GM10266 (cell line): ENCODE measurements around the gene ZBED4.

Experiments
- DNase-seq: peaks from one replicate; pipeline ENCODE4 v3.0.0; 2012; ENCODE audit errors: extremely low spot score
- TF ChIP-seq, protein P1 (sequence below): IDR thresholded peaks from 2 replicates; pipeline ENCODE4 v1.5.1; 2012; ENCODE audit warnings: mild to moderate bottlenecking, low read depth; ENCODE audit not compliant: control insufficient read depth, insufficient read depth; ENCODE audit errors: missing control alignments

The ZBED4 gene

DNA sequence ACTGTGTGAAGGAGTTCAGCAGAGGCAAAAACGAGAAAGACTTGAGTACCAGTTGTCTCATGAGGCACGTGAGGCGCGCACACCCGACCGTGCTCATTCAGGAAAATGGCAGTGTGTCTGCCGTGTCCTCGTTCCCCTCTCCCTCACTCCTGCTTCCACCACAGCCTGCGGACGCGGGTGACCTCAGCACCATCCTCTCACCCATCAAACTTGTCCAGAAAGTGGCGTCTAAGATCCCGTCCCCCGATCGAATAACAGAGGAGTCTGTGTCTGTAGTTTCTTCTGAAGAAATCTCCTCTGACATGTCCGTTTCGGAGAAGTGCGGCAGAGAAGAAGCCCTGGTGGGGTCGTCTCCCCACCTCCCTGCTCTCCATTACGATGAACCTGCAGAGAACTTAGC lies 30.4 kb downstream of the ZBED4 start:
- TF ChIP-seq, protein P1, sequence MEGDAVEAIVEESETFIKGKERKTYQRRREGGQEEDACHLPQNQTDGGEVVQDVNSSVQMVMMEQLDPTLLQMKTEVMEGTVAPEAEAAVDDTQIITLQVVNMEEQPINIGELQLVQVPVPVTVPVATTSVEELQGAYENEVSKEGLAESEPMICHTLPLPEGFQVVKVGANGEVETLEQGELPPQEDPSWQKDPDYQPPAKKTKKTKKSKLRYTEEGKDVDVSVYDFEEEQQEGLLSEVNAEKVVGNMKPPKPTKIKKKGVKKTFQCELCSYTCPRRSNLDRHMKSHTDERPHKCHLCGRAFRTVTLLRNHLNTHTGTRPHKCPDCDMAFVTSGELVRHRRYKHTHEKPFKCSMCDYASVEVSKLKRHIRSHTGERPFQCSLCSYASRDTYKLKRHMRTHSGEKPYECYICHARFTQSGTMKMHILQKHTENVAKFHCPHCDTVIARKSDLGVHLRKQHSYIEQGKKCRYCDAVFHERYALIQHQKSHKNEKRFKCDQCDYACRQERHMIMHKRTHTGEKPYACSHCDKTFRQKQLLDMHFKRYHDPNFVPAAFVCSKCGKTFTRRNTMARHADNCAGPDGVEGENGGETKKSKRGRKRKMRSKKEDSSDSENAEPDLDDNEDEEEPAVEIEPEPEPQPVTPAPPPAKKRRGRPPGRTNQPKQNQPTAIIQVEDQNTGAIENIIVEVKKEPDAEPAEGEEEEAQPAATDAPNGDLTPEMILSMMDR = no peak
- no peak for DNase-seq

- no peak for DNase-seq
Measured at GRCh38 chr22:49884503-49885260, 31.0 kb downstream of the ZBED4 start.

DNA sequence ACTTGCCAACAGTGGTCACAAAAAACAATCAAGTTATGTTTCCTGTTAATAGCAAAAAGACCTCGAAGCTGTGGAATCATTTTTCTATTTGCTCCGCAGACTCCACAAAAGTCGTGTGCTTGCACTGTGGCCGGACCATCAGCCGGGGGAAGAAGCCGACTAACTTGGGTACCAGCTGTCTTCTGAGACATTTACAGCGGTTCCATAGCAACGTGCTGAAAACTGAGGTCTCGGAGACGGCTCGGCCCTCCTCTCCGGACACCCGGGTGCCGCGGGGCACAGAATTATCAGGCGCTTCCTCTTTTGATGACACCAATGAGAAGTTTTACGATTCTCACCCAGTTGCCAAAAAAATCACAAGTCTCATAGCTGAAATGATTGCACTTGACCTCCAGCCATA lies 31.6 kb downstream of the ZBED4 start:
- DNase-seq = no peak
- TF ChIP-seq, protein P1 = no peak

More at GRCh38 chr22:49884503-49885260, 31.0 kb downstream of the ZBED4 start:
- TF ChIP-seq, protein P1 = no peak

DNA sequence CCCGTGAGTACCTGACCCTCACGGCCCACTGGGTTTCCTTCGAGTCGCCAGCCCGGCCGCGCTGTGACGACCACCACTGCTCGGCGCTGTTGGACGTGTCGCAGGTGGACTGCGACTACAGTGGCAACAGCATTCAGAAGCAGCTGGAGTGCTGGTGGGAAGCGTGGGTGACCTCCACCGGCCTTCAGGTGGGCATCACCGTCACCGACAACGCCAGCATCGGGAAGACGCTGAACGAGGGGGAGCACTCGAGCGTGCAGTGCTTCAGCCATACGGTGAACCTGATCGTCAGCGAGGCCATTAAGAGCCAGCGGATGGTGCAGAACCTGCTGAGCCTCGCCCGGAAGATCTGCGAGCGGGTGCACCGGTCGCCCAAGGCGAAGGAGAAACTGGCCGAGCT lies 32.2 kb downstream of the ZBED4 start:
- TF ChIP-seq, protein P1 = no peak
- DNase-seq = no peak

DNA sequence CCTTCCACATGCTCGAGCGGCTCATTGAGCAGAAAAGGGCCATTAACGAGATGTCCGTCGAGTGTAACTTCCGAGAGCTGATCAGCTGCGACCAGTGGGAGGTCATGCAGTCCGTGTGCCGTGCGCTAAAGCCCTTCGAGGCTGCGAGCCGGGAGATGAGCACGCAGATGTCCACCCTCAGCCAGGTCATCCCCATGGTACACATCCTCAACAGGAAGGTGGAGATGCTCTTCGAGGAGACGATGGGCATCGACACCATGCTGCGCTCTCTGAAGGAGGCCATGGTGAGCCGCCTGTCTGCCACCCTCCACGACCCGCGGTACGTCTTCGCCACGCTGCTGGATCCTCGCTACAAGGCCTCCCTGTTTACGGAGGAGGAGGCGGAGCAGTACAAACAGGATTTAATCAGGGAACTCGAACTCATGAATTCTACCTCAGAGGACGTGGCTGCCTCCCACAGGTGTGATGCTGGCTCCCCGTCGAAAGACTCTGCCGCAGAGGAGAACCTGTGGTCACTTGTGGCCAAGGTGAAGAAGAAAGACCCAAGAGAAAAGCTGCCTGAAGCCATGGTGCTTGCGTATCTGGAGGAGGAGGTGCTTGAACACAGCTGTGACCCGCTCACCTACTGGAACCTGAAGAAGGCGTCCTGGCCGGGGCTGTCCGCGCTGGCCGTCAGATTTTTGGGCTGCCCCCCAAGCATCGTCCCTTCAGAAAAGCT lies 32.9 kb downstream of the ZBED4 start:
- no peak for DNase-seq
- TF ChIP-seq, protein P1 = no peak

DNA sequence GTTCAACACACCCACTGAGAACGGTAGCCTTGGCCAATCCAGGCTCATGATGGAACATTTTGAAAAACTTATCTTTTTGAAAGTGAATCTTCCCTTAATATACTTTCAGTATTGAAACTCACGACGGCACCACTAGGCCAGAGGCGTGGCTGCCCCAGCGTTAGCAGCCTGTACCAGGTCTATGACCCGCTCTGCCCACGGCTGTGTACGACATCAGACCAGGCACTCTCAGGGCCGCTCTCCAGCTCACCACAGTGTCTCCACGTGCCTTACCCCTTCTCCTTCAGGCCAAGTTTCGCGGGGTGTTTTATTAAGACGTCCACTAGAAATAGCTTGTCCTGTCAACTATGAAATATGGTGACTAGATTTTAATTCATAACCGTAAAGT lies 33.4 kb downstream of the ZBED4 start:
- TF ChIP-seq, protein P1 = no peak
- DNase-seq = no peak

DNA sequence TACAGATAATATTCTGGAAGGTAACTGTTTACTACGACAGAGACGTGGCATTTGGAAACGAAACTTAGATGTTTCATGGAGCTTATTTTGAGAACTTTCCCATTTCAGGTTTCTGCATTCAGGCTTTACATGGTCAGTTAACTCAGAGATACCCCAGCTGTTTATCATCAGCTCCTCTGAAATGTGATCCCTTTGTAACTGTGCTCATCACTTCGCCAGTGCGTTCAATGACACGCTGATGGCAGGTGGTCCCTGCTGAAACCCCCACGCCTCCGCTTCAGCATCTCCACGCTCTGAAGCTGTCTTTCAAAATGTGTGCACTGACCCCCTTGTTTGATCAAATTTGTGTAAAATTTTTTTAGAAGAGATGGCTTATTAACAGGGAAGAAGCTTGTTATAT lies 34.1 kb downstream of the ZBED4 start:
- TF ChIP-seq, protein P1 = no peak

More for the DNA sequence above, 34.1 kb downstream of the ZBED4 start:
- DNase-seq = no peak
